ENCODE measurements around the gene RGS8. TPM values are rescaled to one million over a fixed set of nuclear protein-coding genes. Genes with fewer than 3 reads are reported as not detected.

Gene RGS8
- total and polyA plus RNA-seq, 2 donors from 2014 or later = not detected

DNA sequence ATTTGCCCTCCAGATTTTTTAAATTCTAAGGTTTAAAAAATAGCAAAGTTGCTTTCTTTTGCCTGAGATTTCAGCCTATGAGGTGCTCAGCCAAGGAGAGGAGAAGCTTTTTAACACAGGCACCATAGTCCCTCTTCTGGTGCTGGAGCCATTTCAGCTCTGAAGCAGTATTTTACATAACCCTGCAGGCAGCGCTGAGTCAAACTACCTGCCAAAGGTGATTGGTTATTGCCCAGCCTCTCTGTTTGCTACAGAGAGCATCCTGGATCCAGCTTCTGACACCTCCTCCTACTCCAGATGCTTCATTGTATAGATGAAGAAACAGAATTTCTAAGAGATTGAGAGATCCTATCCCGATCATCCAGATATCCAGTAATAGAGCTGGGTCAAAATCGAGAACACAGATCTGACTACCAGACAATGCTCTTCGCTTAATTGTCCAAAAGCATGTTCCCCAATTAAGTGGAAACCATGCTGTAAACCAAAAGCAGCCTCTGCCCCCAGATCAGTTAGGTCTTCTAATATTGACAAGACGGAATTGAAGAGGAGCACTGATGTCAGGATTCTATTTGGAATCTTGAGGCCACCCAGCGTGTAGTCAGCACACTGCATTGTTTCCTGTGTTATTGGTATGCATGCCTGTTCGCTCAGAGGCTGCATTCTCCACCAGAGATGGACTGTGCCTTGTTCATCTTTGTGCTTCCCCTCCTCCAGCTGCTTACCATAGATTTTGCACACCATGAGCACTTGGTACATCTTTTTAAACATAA is 22.1 kb downstream of the RGS8 start:
- H3K9ac ChIP-seq (ENCODE audit: low read length in 3 of 3) = no peak overlapping the region
- no peak overlapping the region for H3K4me3 ChIP-seq (ENCODE audit: low read length in 3 of 3)
- H3K4me1 ChIP-seq (ENCODE audit: control insufficient read depth in 2 of 3, insufficient read depth in 2 of 3, low read depth in 1 of 3, low read length in 3 of 3) = no peaks in the 10 kb centered on the region
- DNase-seq (no peak), FAIRE-seq (no peak)
- no peaks in the 10 kb centered on the region for H3K36me3 ChIP-seq (ENCODE audit: control insufficient read depth in 2 of 3, insufficient read depth in 3 of 3, low read length in 3 of 3)
- TF ChIP-seq, protein P1, sequence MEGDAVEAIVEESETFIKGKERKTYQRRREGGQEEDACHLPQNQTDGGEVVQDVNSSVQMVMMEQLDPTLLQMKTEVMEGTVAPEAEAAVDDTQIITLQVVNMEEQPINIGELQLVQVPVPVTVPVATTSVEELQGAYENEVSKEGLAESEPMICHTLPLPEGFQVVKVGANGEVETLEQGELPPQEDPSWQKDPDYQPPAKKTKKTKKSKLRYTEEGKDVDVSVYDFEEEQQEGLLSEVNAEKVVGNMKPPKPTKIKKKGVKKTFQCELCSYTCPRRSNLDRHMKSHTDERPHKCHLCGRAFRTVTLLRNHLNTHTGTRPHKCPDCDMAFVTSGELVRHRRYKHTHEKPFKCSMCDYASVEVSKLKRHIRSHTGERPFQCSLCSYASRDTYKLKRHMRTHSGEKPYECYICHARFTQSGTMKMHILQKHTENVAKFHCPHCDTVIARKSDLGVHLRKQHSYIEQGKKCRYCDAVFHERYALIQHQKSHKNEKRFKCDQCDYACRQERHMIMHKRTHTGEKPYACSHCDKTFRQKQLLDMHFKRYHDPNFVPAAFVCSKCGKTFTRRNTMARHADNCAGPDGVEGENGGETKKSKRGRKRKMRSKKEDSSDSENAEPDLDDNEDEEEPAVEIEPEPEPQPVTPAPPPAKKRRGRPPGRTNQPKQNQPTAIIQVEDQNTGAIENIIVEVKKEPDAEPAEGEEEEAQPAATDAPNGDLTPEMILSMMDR (IDR thresholded peaks at IDR 0.05; ENCODE audit: borderline replicate concordance, extremely low read depth, insufficient read depth) = no peak
- no peaks in the 10 kb centered on the region for H3K9me3 ChIP-seq (ENCODE audit: control insufficient read depth in 2 of 3, insufficient read depth in 1 of 3, low read length in 3 of 3)
- H3K27me3 ChIP-seq (ENCODE audit: control insufficient read depth, insufficient read depth, low read length) = no peaks in the 10 kb centered on the region
- no peak overlapping the region for H3K27ac ChIP-seq (ENCODE audit: low read depth in 2 of 2, low read length in 2 of 2)
- intact Hi-C loops (cut with DNase I) = no loop called here

DNA sequence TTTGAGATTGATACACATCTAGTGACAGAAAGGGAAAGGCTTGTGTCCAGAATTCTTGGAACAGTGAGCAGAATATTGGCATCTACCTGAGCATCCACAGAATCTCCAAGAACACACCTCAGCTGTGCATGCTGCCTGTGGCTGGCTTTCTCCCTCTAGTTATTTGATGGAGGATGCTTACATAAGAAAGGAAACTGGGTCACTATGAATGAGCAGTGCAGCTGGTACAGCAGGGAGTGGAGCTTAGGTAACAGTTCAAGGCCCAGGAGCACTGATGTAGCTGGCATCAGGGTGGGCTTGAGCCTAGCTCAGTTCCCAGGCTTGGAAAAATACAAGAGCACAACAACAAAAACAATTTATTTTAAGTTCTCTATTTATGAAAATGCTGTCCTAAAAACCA is 26.3 kb downstream of the RGS8 start:
- TF ChIP-seq, protein P1 (IDR thresholded peaks at IDR 0.05; ENCODE audit: borderline replicate concordance, extremely low read depth, insufficient read depth) = no peak
- Histone ChIP-seq H3K4me3 (ENCODE audit: low read length in 3 of 3) (no peak overlapping the region), H3K4me1 (ENCODE audit: control insufficient read depth in 2 of 3, insufficient read depth in 2 of 3, low read depth in 1 of 3, low read length in 3 of 3) (no peaks in the 10 kb centered on the region), H3K27me3 (ENCODE audit: control insufficient read depth, insufficient read depth, low read length) (no peaks in the 10 kb centered on the region), H3K9ac (ENCODE audit: low read length in 3 of 3) (no peak overlapping the region), H3K36me3 (ENCODE audit: control insufficient read depth in 2 of 3, insufficient read depth in 3 of 3, low read length in 3 of 3) (no peaks in the 10 kb centered on the region), H3K27ac (ENCODE audit: low read depth in 2 of 2, low read length in 2 of 2) (no peak overlapping the region), H3K9me3 (ENCODE audit: control insufficient read depth in 2 of 3, insufficient read depth in 1 of 3, low read length in 3 of 3) (no peaks in the 10 kb centered on the region)
- intact Hi-C loops (cut with DNase I) = no loop called here
- FAIRE-seq = no peak
- no peak for DNase-seq

DNA sequence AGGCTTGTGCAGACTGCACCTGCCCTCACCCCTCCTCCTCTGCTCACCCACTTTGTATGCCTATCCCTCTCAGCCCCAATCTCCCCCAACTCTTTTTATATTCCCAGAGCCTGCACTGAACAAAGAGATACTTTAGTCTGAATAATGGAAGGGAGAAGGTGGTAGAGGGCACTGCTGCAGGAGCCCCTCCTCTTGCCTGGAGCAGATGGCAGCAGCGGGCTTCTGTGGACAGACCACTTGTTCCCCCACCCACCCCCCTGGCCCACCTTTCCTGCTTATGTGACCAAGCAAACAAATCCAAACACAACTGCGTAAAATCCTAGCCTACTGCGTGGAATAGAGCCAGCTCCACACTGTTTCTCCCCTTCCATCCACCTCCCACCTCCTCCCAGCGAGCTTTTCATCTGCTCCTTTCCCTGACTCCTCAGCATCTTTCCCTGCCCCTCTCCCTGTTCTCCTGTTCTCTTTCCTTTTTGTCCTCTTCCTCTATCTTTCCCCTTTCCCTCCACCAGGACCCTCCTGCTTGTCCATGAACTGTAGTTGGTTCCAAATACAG is 27.5 kb downstream of the RGS8 start:
- TF ChIP-seq, protein P1 (IDR thresholded peaks at IDR 0.05; ENCODE audit: borderline replicate concordance, extremely low read depth, insufficient read depth) = no peak
- intact Hi-C loops (cut with DNase I) = no loop called here
- no peak overlapping the region for H3K9ac ChIP-seq (ENCODE audit: low read length in 3 of 3)
- no peaks in the 10 kb centered on the region for H3K27me3 ChIP-seq (ENCODE audit: control insufficient read depth, insufficient read depth, low read length)
- no peak overlapping the region for H3K4me3 ChIP-seq (ENCODE audit: low read length in 3 of 3)
- no peaks in the 10 kb centered on the region for H3K4me1 ChIP-seq (ENCODE audit: control insufficient read depth in 2 of 3, insufficient read depth in 2 of 3, low read depth in 1 of 3, low read length in 3 of 3)
- FAIRE-seq (no peak), DNase-seq (no peak)
- no peaks in the 10 kb centered on the region for H3K36me3 ChIP-seq (ENCODE audit: control insufficient read depth in 2 of 3, insufficient read depth in 3 of 3, low read length in 3 of 3)
- H3K27ac ChIP-seq (ENCODE audit: low read depth in 2 of 2, low read length in 2 of 2) = no peak overlapping the region
- no peaks in the 10 kb centered on the region for H3K9me3 ChIP-seq (ENCODE audit: control insufficient read depth in 2 of 3, insufficient read depth in 1 of 3, low read length in 3 of 3)

Measured in kidney (tissue), 14 donors.